Measurements from ENCODE around the gene KIF25. TPM values are rescaled to one million over a fixed set of nuclear protein-coding genes. Genes with fewer than 3 reads are reported as not detected.

KIF25 gene
- total RNA-seq, 1 donor from 2014 or later = not detected

DNA sequence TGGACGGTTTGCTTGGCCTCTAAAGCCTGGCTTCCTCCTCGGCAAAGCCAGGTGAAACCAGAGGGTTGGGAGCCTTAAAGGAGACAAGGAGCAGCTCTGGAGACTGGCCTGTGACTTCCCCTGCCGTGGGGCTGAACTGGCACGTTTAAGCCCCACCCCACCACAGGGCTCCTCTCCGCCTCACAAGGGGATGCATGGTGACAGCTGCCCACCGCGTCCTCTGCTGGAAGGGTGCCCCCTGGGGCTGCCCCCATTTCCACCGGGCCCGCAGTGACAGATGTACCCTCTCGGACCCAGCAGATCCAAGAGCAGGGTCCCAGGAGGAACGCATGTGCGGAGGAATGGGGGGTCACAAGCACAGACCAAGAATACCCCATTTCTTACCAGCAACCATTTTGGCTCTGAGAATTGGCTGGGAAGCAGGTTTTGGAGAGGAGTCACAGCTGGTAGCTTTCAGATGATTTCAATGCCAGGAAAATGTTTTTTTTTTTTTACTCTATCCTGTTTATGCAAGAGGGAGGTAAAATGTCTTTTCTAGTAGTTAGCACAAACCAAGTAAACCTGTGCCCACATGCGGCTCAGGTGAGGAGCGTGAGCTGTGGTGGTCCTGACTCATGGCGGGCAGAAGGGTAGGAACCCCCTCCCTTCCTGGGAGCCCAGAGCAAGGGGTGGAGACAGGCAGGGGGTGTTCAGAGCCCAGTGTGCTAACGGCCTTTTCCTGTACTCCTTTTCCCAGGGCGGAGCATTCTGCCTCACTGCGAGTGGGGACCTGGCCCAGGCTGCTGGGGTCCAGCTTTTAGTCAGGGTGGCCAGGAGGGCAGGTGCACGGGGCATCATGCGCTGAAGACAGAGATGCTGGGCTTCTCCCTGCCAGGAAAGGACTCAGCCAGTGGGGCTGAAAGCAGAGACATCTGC lies 48.5 kb downstream of the KIF25 start:
- Mint-ChIP-seq H3K36me3 (ENCODE audit: low read depth, unreplicated experiment) (peaks cover 5% of the 10 kb centered on the region), H3K9me3 (ENCODE audit: unreplicated experiment) (no peaks in the 10 kb centered on the region), H3K4me3 (ENCODE audit: unreplicated experiment) (peak overlapping the region; percentile 3), H3K4me1 (ENCODE audit: unreplicated experiment) (peaks cover 9% of the 10 kb centered on the region), H3K27ac (ENCODE audit: unreplicated experiment) (no peak overlapping the region), H3K27me3 (ENCODE audit: unreplicated experiment) (peaks cover 4% of the 10 kb centered on the region)
- no peak for DNase-seq (ENCODE audit: low spot score)
- TF ChIP-seq, protein P1, sequence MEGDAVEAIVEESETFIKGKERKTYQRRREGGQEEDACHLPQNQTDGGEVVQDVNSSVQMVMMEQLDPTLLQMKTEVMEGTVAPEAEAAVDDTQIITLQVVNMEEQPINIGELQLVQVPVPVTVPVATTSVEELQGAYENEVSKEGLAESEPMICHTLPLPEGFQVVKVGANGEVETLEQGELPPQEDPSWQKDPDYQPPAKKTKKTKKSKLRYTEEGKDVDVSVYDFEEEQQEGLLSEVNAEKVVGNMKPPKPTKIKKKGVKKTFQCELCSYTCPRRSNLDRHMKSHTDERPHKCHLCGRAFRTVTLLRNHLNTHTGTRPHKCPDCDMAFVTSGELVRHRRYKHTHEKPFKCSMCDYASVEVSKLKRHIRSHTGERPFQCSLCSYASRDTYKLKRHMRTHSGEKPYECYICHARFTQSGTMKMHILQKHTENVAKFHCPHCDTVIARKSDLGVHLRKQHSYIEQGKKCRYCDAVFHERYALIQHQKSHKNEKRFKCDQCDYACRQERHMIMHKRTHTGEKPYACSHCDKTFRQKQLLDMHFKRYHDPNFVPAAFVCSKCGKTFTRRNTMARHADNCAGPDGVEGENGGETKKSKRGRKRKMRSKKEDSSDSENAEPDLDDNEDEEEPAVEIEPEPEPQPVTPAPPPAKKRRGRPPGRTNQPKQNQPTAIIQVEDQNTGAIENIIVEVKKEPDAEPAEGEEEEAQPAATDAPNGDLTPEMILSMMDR (IDR thresholded peaks at IDR 0.05; ENCODE audit: unreplicated experiment) = no peak

DNA sequence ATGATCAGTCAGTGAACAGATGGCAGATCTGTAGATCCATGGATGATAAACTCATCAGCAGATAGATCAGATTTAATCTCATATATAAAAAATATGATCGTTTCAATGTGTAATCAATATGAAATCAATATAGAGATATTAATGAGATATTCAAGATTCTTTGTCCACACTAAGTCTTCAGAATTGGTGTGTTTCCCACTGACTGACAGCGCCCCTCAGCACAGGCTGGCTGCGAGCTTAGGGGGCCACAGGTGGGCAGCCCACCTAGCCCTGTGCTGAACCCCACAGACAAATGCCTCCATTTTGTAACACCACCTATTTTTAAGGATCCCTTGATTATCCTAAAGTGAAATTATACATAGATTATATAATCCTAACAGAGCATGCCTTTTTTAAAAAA lies 49.2 kb downstream of the KIF25 start:
- peaks cover 4% of the 10 kb centered on the region for H3K27me3 Mint-ChIP-seq (ENCODE audit: unreplicated experiment)
- no peak for DNase-seq (ENCODE audit: low spot score)
- H3K4me1 Mint-ChIP-seq (ENCODE audit: unreplicated experiment) = peaks cover 9% of the 10 kb centered on the region
- H3K36me3 Mint-ChIP-seq (ENCODE audit: low read depth, unreplicated experiment) = no peaks in the 10 kb centered on the region
- H3K9me3 Mint-ChIP-seq (ENCODE audit: unreplicated experiment) = no peaks in the 10 kb centered on the region
- no peak overlapping the region for H3K27ac Mint-ChIP-seq (ENCODE audit: unreplicated experiment)
- TF ChIP-seq, protein P1 (IDR thresholded peaks at IDR 0.05; ENCODE audit: unreplicated experiment) = no peak
- peak overlapping the region; percentile 3 for H3K4me3 Mint-ChIP-seq (ENCODE audit: unreplicated experiment)

- TF ChIP-seq, protein P1 (IDR thresholded peaks at IDR 0.05; ENCODE audit: unreplicated experiment) = no peak
- H3K4me1 Mint-ChIP-seq (ENCODE audit: unreplicated experiment) = peaks cover 9% of the 10 kb centered on the region
- H3K4me3 Mint-ChIP-seq (ENCODE audit: unreplicated experiment) = no peak overlapping the region
- no peaks in the 10 kb centered on the region for H3K9me3 Mint-ChIP-seq (ENCODE audit: unreplicated experiment)
- peaks cover 4% of the 10 kb centered on the region for H3K27me3 Mint-ChIP-seq (ENCODE audit: unreplicated experiment)
- H3K27ac Mint-ChIP-seq (ENCODE audit: unreplicated experiment) = no peak overlapping the region
- no peak for DNase-seq (ENCODE audit: low spot score)
- H3K36me3 Mint-ChIP-seq (ENCODE audit: low read depth, unreplicated experiment) = no peaks in the 10 kb centered on the region
These were observed 50.6 kb downstream of the KIF25 start for GRCh38 chr6:168047841-168048723.

DNA sequence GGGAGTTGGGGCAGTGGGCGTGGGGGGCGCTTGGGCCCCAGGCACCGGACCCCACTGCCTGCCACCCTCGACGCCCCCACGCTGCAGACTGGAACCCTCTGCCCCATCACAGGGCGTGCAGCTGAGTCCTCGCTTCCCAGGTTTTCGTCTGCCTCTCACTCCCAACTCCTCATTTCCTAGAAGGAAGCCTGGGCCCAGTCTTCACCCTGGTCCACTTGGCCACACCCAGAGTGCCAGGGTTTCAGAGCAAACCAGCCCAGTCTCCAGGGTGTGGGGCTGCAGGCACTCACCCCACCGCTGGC lies 51.2 kb downstream of the KIF25 start:
- DNase-seq (ENCODE audit: low spot score) = no peak
- TF ChIP-seq, protein P1 (IDR thresholded peaks at IDR 0.05; ENCODE audit: unreplicated experiment) = no peak
- no peak overlapping the region for H3K27ac Mint-ChIP-seq (ENCODE audit: unreplicated experiment)
- no peak overlapping the region for H3K4me3 Mint-ChIP-seq (ENCODE audit: unreplicated experiment)
- H3K9me3 Mint-ChIP-seq (ENCODE audit: unreplicated experiment) = no peaks in the 10 kb centered on the region
- H3K4me1 Mint-ChIP-seq (ENCODE audit: unreplicated experiment) = peaks cover 9% of the 10 kb centered on the region
- H3K36me3 Mint-ChIP-seq (ENCODE audit: low read depth, unreplicated experiment) = no peaks in the 10 kb centered on the region
- peaks cover 4% of the 10 kb centered on the region for H3K27me3 Mint-ChIP-seq (ENCODE audit: unreplicated experiment)

Data from endothelial cell (in vitro differentiated cells).